NCI-H460 (cell line): ENCODE measurements around the gene CACNA2D3. TPM values are rescaled to one million over a fixed set of nuclear protein-coding genes. Genes with fewer than 3 reads are reported as not detected.
"Not testable (repeated sequence)": the region's sequence is repeated elsewhere in the genome, so short reads cannot be mapped to it uniquely, and the experiment has no call there.

Experiments used
- DNase-seq: peaks from one replicate; pipeline ENCODE4 v3.0.0-alpha.2; 2016; ENCODE audit warnings: low read depth; ENCODE audit errors: extremely low read depth
- total RNA-seq: library from RNA; depleted of rRNA; stranded (reverse); fragments of >200 nt; shearing (Covaris generic); gene quantifications from 2 replicates; pipeline ENCODE4 v1.2.3, GENCODE V29; 2014

CACNA2D3 gene
- total RNA-seq, 1 experiment from 2014 or later, result 10.8 TPM

DNA sequence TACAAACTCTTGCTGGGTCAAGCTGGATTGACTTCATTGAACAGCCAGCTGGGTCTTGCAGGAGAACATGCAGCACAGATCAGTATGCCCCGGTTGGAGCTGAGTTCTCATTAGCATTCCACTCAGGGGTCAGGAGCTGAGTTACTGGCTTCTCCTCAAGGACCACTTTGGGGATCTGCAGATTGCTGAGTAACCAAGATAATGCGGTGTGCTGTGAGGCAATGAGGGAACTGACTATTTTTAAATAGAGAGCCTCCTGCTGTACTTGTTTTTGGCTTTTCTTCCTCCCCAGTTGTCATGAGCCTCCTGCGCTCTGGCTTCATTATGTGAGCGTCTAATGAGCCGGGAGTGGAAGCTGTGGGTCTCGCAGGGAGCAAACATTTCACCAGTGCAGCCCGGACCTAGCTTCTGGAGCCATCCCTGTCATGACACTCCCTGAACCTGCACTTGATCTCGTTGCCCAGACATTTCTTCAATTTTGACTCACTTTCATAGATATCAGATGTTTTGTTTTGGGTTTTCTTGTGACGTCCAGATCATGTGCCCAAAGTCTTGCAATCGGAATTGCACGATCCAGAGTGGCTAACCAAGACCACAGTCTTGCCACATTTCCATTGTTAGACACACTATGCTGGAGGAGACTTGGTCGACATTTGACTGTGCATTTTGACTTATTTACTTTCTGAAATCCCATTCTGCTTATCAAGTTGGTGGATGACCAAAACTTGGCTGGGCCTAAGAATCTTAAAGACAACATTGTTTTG lies 478.3 kb downstream of the CACNA2D3 start:
- DNase-seq, result no peak

- DNase-seq, result no peak
Observed at GRCh38 chr3:54604495-54604894, 482.1 kb downstream of the CACNA2D3 start.

DNA sequence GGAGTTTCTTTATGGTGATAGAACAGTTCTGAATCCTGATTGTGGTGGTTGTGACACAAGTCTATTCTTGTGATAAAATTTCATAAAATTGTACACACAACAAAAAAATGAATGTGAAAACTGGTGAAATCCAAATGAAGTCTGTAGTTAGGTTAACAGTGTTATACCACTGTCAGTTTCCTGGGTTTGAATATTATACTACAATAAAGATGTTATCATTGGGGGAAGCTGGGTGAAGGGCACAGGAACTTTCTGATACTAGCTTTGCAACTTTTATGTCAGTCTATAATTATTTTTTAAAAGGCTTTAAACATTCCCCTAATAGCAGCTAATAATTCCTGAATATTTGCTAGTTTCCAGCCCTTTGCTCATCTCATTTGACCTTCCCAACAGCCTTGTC lies 485.7 kb downstream of the CACNA2D3 start:
- no peak for DNase-seq

DNA sequence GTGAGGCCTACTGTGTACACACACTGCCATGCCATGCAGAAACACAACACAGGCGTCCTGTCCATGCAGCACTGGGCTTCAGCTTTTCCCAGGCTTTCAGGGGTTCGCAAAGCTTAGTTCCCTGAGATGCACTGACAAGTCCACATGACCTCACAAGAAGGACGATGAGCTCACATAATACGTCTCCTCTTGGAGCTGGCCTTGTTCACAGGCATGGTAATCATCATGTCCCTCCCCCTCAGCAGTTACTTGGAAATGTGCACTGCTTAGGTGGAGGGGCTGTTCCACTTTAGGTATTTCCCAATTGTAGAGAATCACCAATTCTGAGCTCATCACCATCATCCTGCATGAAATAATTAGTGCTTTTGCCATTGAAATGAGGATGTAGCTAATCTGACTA lies 496.7 kb downstream of the CACNA2D3 start:
- no peak for DNase-seq

DNA sequence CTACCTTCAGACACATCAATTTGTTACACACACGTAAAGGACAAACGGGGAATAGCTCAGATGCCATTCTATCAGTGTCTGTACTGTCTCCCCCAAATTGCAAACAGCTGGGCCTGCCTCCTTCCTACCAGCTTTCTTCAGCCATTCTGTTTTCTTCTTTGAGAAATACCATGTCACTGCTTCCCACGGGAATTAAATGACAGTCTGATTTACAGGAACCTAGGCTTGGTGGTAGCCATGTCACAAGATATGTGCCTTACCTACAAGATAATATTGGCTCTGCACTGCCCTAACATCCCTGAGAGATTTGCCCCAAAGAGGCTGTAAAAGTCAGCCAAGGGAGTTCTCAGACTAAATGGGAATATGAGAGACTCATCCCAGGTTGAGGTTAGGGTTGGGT lies 497.2 kb downstream of the CACNA2D3 start:
- no peak for DNase-seq

DNA sequence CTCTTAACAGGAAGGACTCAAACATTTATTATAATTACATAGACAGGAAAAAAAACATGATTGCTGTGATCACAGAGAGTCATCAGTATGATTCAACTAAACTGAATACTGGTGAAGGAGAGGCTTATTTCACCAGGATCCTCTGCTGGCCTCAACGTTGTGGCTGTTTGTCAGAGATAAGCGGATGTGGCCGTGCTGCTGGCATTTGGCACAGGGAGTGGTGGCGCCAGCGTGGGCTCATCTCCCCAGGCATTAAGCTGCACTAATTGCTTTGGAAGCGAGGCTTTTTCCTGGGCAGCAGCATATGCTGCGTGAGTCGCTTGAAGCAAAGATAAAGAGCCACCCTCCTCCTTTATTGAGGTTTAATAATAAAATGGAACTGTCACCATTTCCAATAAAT lies 498.8 kb downstream of the CACNA2D3 start:
- no peak for DNase-seq

DNA sequence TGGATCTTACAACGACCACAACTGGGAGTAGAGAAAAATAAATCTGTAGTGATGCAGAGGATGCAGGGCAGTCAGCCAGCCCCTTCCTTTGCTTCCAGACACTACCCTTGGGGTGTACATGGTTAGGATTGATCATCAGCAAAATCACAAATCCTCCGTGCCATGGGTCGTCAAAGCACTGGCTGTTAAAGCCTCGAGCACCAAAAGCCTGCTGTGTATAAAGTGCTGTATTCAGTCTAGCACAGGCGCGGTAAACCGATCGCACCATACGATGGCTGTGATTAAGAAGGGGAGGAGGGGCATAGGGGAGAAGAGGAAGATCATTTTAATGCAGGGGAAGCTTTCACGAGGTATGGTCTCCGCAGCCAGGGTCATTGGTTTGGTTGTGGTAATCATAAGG lies 500.3 kb downstream of the CACNA2D3 start:
- no peak for DNase-seq

GRCh38 chr3:54625805-54626787 lies 503.7 kb downstream of the CACNA2D3 start:
- no peak for DNase-seq

DNA sequence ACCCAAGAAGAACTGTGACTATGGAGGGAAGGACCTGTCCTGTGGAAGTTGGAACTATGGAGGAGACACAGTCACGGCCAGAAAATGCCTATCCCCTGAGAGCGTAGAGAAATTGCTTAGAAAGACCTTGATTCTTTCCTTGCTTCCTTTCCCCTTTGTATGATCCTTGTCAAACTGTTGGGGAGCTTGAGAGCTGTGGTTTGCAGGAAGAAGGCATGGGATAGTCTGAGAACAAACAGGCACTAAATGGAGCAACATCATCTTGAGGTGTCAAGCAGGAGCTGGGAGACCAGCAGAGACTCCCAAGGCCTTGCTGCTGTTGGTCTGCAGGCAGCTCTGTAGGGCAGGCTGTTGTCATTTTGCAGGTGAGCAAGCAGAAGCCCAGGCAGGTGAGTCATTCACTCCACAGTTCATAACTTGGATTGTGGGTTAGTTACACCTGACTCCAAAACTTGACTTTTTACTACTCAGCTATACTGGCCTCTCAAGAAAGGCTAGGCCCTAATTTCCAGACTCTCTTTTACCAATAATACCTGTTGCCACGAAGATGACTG lies 506.6 kb downstream of the CACNA2D3 start:
- no peak for DNase-seq

DNA sequence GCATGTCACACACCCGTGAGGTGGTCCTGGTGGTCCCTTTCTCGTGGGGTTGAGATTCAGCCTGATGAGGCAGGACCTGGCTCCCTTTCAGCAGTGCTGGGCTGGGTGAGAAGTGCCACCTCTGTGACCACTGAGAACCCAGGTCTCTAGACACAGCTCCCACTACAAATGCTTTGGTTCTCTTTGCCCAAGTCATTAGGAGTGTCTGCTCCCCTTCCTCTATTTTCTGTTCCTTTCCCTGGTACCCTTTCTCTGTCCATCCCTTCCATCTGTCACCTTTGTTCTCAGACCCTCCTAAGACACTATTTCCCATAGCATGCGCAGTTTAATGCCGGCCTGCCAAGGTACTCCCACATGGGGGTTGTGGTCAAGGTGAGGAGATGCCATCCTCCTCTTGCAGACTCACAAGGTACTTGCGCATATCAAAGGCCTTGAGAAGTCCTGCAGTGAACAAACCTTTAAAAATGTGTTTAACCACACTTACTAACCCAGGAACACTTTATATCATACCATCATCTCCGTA lies 507.8 kb downstream of the CACNA2D3 start:
- no peak for DNase-seq

GRCh38 chr3:54631001-54631400 lies 508.6 kb downstream of the CACNA2D3 start:
- DNase-seq, result not testable (repeated sequence)

DNA sequence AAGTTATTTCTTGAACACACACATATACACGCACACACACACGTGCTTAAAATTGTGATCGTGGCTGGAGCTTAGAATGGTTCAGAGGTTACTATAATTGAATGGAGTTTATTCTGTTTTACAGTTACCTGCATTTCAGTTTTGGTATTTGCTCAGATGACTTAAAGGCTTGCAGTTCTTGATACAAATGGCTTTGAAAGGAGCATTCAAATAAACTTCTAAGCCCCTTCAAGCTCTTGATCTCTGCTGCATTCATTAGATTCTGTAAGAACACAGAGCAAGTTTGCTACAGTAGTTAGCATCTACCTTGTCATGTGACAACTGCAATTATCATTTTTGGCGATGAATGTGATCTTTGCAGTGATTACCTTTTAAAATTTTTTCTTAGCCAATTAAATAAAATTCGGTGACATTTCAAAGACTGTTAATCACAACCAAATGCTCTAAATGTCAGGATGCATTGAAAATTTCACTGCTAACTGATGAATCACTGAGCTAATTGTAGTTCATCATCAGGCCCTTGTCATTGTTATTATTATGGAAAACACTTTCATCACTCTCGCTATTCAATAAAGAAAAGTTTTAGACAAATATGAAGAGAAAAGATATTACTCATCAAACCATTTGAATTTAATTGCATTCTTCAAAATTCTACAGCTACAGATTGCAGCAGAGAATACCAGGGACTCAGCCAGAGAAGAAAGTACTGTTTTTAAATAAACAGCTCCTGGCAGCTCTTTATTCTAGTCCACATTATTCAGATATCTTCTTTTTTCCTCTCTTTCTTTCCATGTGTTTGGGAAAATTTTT lies 509.4 kb downstream of the CACNA2D3 start:
- DNase-seq, result no peak

GRCh38 chr3:54632326-54632665 lies 509.9 kb downstream of the CACNA2D3 start:
- no peak for DNase-seq

GRCh38 chr3:54632834-54633233 lies 510.5 kb downstream of the CACNA2D3 start:
- no peak for DNase-seq

- no peak for DNase-seq
Observed at GRCh38 chr3:54633444-54634121, 511.2 kb downstream of the CACNA2D3 start.

- DNase-seq, result no peak
Observed at GRCh38 chr3:54634122-54634469, 511.7 kb downstream of the CACNA2D3 start.

DNA sequence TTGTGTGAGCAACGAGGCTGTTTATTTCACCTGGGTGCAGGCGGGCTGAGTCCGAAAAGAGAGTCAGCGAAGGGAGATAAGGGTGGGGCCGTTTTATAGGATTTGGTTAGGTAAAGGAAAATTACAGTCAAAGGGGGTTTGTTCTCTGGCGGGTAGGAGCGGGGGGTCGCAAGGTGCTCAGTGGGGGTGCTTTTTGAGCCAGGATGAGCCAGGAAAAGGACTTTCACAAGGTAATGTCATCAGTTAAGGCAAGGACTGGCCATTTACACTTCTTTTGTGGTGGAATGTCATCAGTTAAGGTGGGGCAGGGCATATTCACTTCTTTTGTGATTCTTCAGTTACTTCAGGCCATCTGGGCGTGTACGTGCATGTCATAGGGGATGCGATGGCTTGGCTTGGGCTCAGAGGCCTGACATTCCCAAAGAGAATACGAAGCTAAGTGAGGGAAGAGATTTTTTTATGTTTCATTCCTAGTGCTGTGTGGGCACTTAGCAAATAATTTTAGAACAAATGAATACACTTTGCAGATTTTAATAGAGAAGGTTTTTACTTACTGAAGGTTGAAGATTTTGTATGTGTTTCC lies 517.5 kb downstream of the CACNA2D3 start:
- DNase-seq, result not testable (repeated sequence)

- DNase-seq, result no peak
Observed at GRCh38 chr3:54641226-54642014, 519.1 kb downstream of the CACNA2D3 start.

GRCh38 chr3:54642147-54642546 lies 519.8 kb downstream of the CACNA2D3 start:
- DNase-seq, result no peak
